Small intestine (tissue), 7 donors: ENCODE measurements around the gene SDHB. TPM values are rescaled to one million over a fixed set of nuclear protein-coding genes. Genes with fewer than 3 reads are reported as not detected.

ENCODE experiments used
- DNase-seq, 2 donors: peaks; one replicate each; pipeline versions ENCODE4 v3.0.0 to v3.0.0-alpha.2; 2013
- FAIRE-seq: peaks from 2 replicates; lab custom pipeline; 2012; peaks lifted over from hg19 to GRCh38; lab: Jason Lieb, UNC
- H3K27ac ChIP-seq, 3 donors: one replicate each; pipeline ENCODE4 v1.5.1; 2013; ENCODE audit warnings: low read length in 2 of 3, mild to moderate bottlenecking in 2 of 3, control low read depth in 1 of 3, inconsistent platforms in 1 of 3, low read depth in 1 of 3, moderate library complexity in 1 of 3
- H3K27me3 ChIP-seq, 3 donors: one replicate each; pipeline ENCODE4 v1.6.1; 2013; ENCODE audit warnings: low read length in 3 of 3, inconsistent platforms in 1 of 3; ENCODE audit not compliant: control insufficient read depth in 3 of 3, insufficient read depth in 3 of 3
- H3K36me3 ChIP-seq, 3 donors: one replicate each; pipeline ENCODE4 v1.6.1; 2013; ENCODE audit warnings: low read length in 3 of 3, inconsistent platforms in 1 of 3, low read depth in 1 of 3, mild to moderate bottlenecking in 1 of 3, moderate library complexity in 1 of 3; ENCODE audit not compliant: control insufficient read depth in 3 of 3, insufficient read depth in 2 of 3
- H3K4me1 ChIP-seq, 3 donors: one replicate each; pipeline ENCODE4 v1.6.1; 2013; ENCODE audit warnings: low read length in 2 of 3, inconsistent platforms in 1 of 3, low read depth in 1 of 3, mild to moderate bottlenecking in 1 of 3, moderate library complexity in 1 of 3; ENCODE audit not compliant: control insufficient read depth in 3 of 3, insufficient read depth in 2 of 3
- H3K4me3 ChIP-seq, 3 donors: one replicate each; pipeline ENCODE4 v1.5.1; 2013; ENCODE audit warnings: low read length in 3 of 3, control low read depth in 1 of 3, inconsistent platforms in 1 of 3, low read depth in 1 of 3, mild to moderate bottlenecking in 1 of 3, moderate library complexity in 1 of 3
- H3K9me3 ChIP-seq, 2 donors: one replicate each; pipeline ENCODE4 v1.6.1; 2013; ENCODE audit warnings: low read depth in 1 of 2, low read length in 1 of 2; ENCODE audit not compliant: control insufficient read depth in 2 of 2, insufficient read depth in 1 of 2
- WGBS, 3 donors: extraction: QIAGEN DNeasy Blood & Tissue Kit; methylation state at CpG; one replicate each; pipeline ENCODE4 v1.1.7; 2013; 5-methylcytosine and 5-hydroxymethylcytosine counted together
- polyA plus RNA-seq, 4 donors: library from polyadenylated mRNA; stranded (reverse) in 3 of 4; unstranded in 1 of 4; fragments of 200-250 nt in 3 of 4; fragments of 120-200 nt in 1 of 4; gene quantifications; one replicate each; pipeline versions ENCODE4 v1.2.1 to v1.2.3, GENCODE V29; 2013
- donor health status: healthy with polysubstance abuse.
- donor health status: control.
- donor health status: control.
- donor health status: Bipolar disorder and iron deficiency.
- donor health status: healthy.

Gene SDHB
- polyA plus RNA-seq, 4 donors = 145 to 380 (median 224) TPM

GRCh38 chr1:17011439-17012307, 42.2 kb downstream of the SDHB start, which contains the start of gene ATP13A2:
Gene ATP13A2, minus strand, starts transcription at chr1:17011928. Its CDS starts 190 bp downstream, at chr1:17011738.
- Histone ChIP-seq H3K27me3 (no peaks in the 10 kb centered on the region), H3K36me3 (no peaks in the 10 kb centered on the region), H3K27ac (peak within 1 kb of the TSS in 1 of 3 donors; percentile 32), H3K4me3 (peak within 1 kb of the TSS; percentile 63 to 89 (median 79)), H3K9me3 (no peaks in the 10 kb centered on the region), H3K4me1 (peaks cover 0 to 22% (median 0%) of the 10 kb centered on the region in 3 donors)
- peak; percentile 88 to 95 for DNase-seq
- no peak for FAIRE-seq
- 1% methylated on average over 33 to 94 of the region's 94 CpGs for WGBS, 3 donors

DNA sequence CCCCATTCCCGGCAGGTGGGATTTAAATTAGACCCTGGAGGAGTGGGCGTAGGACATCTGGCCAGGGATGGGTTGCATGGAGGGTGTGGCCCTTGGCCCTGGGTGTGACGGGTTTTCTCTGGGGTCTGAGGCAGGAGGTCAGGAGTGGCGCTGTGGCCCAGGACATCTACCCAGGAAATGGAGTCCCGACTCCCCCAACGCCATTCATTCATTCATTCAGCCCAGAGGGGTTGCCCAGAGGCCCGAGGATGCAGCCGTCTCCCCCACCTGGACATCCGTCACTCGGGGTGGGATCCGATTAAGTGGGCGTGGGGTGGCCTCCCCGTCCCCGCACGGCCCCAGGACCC, 42.8 kb downstream of the SDHB start:
- no peaks in the 10 kb centered on the region for H3K9me3 ChIP-seq
- FAIRE-seq (no peak), DNase-seq (peak in 1 of 2 donors; percentile 10)
- 0 to 2% (median 1%) methylated on average over 10 to 15 of the region's 15 CpGs for WGBS, 3 donors
- no peaks in the 10 kb centered on the region for H3K36me3 ChIP-seq
- peak overlapping the region in 1 of 3 donors; percentile 32 for H3K27ac ChIP-seq
- H3K4me3 ChIP-seq = peak overlapping the region; percentile 63 to 89 (median 79)
- H3K4me1 ChIP-seq = peaks cover 0 to 19% (median 0%) of the 10 kb centered on the region in 3 donors
- no peaks in the 10 kb centered on the region for H3K27me3 ChIP-seq

GRCh38 chr1:17009706-17010105, 44.1 kb downstream of the SDHB start:
- peaks cover 0 to 11% (median 3%) of the 10 kb centered on the region in 3 donors for H3K36me3 ChIP-seq
- DNase-seq = peak; percentile 32 to 47
- H3K4me1 ChIP-seq = peaks cover 0 to 17% (median 0%) of the 10 kb centered on the region in 3 donors
- H3K4me3 ChIP-seq = no peak overlapping the region
- no peaks in the 10 kb centered on the region for H3K9me3 ChIP-seq
- H3K27ac ChIP-seq = no peak overlapping the region
- no peak for FAIRE-seq
- WGBS, 3 donors = 43 to 55% (median 45%) methylated on average over 3 to 4 of the region's 4 CpGs
- H3K27me3 ChIP-seq = no peaks in the 10 kb centered on the region

GRCh38 chr1:17008208-17008855, 45.5 kb downstream of the SDHB start:
- FAIRE-seq (no peak), DNase-seq (no peak)
- H3K4me3 ChIP-seq = no peak overlapping the region
- no peaks in the 10 kb centered on the region for H3K9me3 ChIP-seq
- H3K27ac ChIP-seq = no peak overlapping the region
- H3K27me3 ChIP-seq = no peaks in the 10 kb centered on the region
- peaks cover 0 to 17% (median 0%) of the 10 kb centered on the region in 3 donors for H3K4me1 ChIP-seq
- H3K36me3 ChIP-seq = peaks cover 0 to 19% (median 8%) of the 10 kb centered on the region in 3 donors
- WGBS, 3 donors = 87 to 93% (median 88%) methylated on average over 15 of the region's 15 CpGs

DNA sequence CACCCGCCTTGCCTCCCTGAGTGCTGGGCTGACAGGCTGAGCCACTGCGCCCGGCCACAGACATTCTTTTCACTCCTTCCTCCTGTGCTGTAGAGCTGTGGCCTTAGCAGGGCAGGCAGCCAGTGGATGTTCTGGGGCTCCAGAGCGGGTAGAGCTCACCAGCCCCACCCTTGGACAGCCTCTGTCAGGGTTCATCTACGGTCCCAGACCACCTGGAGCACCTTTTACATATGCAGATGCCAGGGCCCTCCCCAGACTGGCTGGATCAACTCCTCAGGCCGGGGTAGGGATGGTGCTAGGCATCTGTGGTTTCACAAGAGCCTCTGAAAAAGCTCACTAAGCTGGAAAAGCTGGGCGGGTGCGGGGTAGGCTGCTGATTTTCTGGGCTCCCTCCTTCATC, 46.7 kb downstream of the SDHB start:
- H3K9me3 ChIP-seq = no peaks in the 10 kb centered on the region

DNA sequence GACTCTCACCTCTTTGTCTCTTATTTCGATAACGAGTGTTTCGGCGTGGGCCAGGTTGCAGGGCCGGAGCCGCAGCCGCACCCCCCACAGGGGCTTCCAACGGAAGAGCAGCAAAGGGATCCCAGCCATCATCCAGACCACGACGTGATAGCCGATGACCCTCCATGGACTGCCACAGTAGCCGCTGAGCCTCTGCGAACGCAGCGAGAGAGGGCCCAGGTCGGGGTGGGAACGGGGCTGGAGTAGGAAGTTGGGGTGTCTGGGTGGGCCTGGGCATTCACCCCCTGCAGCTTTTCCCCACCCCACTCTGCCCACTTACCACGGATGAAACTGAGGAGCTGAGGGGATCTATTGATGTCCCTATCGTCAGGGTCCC, 48.5 kb downstream of the SDHB start:
- H3K9me3 ChIP-seq = no peaks in the 10 kb centered on the region
- peaks cover 0 to 41% (median 8%) of the 10 kb centered on the region in 3 donors for H3K36me3 ChIP-seq
- FAIRE-seq (no peak), DNase-seq (no peak)
- H3K27me3 ChIP-seq = no peaks in the 10 kb centered on the region
- H3K27ac ChIP-seq = no peak overlapping the region
- peaks cover 0 to 4% (median 0%) of the 10 kb centered on the region in 3 donors for H3K4me1 ChIP-seq
- WGBS, 3 donors = 94 to 97% (median 95%) methylated on average over 19 of the region's 19 CpGs
- H3K4me3 ChIP-seq = no peak overlapping the region

More for the DNA sequence above, 46.7 kb downstream of the SDHB start:
- no peak overlapping the region for H3K4me3 ChIP-seq
- 91 to 93% (median 91%) methylated on average over 8 of the region's 8 CpGs for WGBS, 3 donors
- H3K27ac ChIP-seq = no peak overlapping the region
- FAIRE-seq = no peak
- peaks cover 0 to 30% (median 8%) of the 10 kb centered on the region in 3 donors for H3K36me3 ChIP-seq
- H3K27me3 ChIP-seq = no peaks in the 10 kb centered on the region
- H3K4me1 ChIP-seq = peaks cover 0 to 14% (median 0%) of the 10 kb centered on the region in 3 donors
- DNase-seq = no peak

GRCh38 chr1:17004466-17005364, 49.1 kb downstream of the SDHB start:
- Histone ChIP-seq H3K27ac (no peak overlapping the region), H3K4me1 (peaks cover 0 to 3% (median 0%) of the 10 kb centered on the region in 3 donors), H3K27me3 (no peaks in the 10 kb centered on the region), H3K4me3 (no peak overlapping the region), H3K9me3 (no peaks in the 10 kb centered on the region), H3K36me3 (peaks cover 0 to 46% (median 8%) of the 10 kb centered on the region in 3 donors)
- FAIRE-seq (no peak), DNase-seq (no peak)
- 92 to 94% (median 92%) methylated on average over 24 of the region's 24 CpGs for WGBS, 3 donors

- no peak for FAIRE-seq
- WGBS, 3 donors = 87 to 96% (median 95%) methylated on average over 4 of the region's 4 CpGs
- no peaks in the 10 kb centered on the region for H3K27me3 ChIP-seq
These were observed 51.3 kb downstream of the SDHB start for GRCh38 chr1:17002524-17002902.

More at GRCh38 chr1:17002524-17002902, 51.3 kb downstream of the SDHB start:
- no peaks in the 10 kb centered on the region for H3K9me3 ChIP-seq
- no peak overlapping the region for H3K4me3 ChIP-seq
- H3K36me3 ChIP-seq = peaks cover 2 to 58% (median 8%) of the 10 kb centered on the region in 3 donors
- no peak for DNase-seq
- no peaks in the 10 kb centered on the region for H3K4me1 ChIP-seq
- H3K27ac ChIP-seq = no peak overlapping the region
